ENCODE data around the gene SMAD7.

SMAD7 gene

GRCh38 chr18:48986851-48987761 is 36.3 kb upstream of the SMAD7 start:
- no peak for DNase-seq

- no peak for DNase-seq
Observed at GRCh38 chr18:48985161-48985560, 34.4 kb upstream of the SMAD7 start.

GRCh38 chr18:48983793-48984437 is 33.1 kb upstream of the SMAD7 start:
- DNase-seq, result peak; percentile 85

- DNase-seq, result no peak
Observed at GRCh38 chr18:48982266-48982665, 31.5 kb upstream of the SMAD7 start.

GRCh38 chr18:48979944-48980890 is 29.5 kb upstream of the SMAD7 start:
- no peak for DNase-seq

- no peak for DNase-seq
Observed at GRCh38 chr18:48977914-48978313, 27.1 kb upstream of the SMAD7 start.

GRCh38 chr18:48975817-48976649 is 25.3 kb upstream of the SMAD7 start:
- peak; percentile 90 for DNase-seq

- peak; percentile 58 for DNase-seq
Observed at GRCh38 chr18:48975120-48975816, 24.5 kb upstream of the SMAD7 start.

GRCh38 chr18:48974304-48975119 is 23.7 kb upstream of the SMAD7 start:
- peak; percentile 58 for DNase-seq

- DNase-seq, result no peak
Observed at GRCh38 chr18:48973731-48974130, 23.0 kb upstream of the SMAD7 start.

GRCh38 chr18:48968412-48969215 is 17.8 kb upstream of the SMAD7 start:
- no peak for DNase-seq

- DNase-seq, result no peak
Observed at GRCh38 chr18:48967545-48967944, 16.8 kb upstream of the SMAD7 start.

GRCh38 chr18:48966523-48966922 is 15.8 kb upstream of the SMAD7 start:
- no peak for DNase-seq

- DNase-seq, result no peak
Observed at GRCh38 chr18:48963586-48964470, 13.1 kb upstream of the SMAD7 start.

- DNase-seq, result no peak
Observed at GRCh38 chr18:48962994-48963561, 12.3 kb upstream of the SMAD7 start.

- no peak for DNase-seq
Observed at GRCh38 chr18:48962252-48962993, 11.7 kb upstream of the SMAD7 start.

- no peak for DNase-seq
Observed at GRCh38 chr18:48961547-48961946, 10.8 kb upstream of the SMAD7 start.
